GM11168 (cell line): Measurements from ENCODE around the gene ANXA11.

ENCODE experiments used
- in situ Hi-C: fragments of 300-500 bp; cut with MboI; formaldehyde crosslinking; loops from one replicate; pipeline ENCODE4 v1.12.0; 2022; ENCODE audit warnings: low sequenced_read_pairs; ENCODE audit not compliant: unreplicated experiment

ANXA11 gene

GRCh38 chr10:80168679-80169380, 36.5 kb downstream of the ANXA11 start:
- in situ Hi-C loops, result no loop called here

GRCh38 chr10:80168162-80168511, 37.2 kb downstream of the ANXA11 start:
- in situ Hi-C loops, result no loop called here

GRCh38 chr10:80167471-80168161, 37.7 kb downstream of the ANXA11 start:
- in situ Hi-C loops, result no loop called here

GRCh38 chr10:80166581-80167470, 38.5 kb downstream of the ANXA11 start:
- in situ Hi-C loops, result no loop called here

GRCh38 chr10:80165173-80165572, 40.2 kb downstream of the ANXA11 start:
- in situ Hi-C loops, result no loop called here

GRCh38 chr10:80164596-80164995, 40.7 kb downstream of the ANXA11 start:
- in situ Hi-C loops, result no loop called here

GRCh38 chr10:80163741-80164341, 41.5 kb downstream of the ANXA11 start:
- in situ Hi-C loops, result no loop called here

GRCh38 chr10:80161321-80162083, 43.8 kb downstream of the ANXA11 start:
- in situ Hi-C loops, result no loop called here

GRCh38 chr10:80160361-80161320, 44.7 kb downstream of the ANXA11 start:
- in situ Hi-C loops, result no loop called here

GRCh38 chr10:80159166-80159873, 46.0 kb downstream of the ANXA11 start:
- in situ Hi-C loops, result no loop called here

- in situ Hi-C loops, result no loop called here
Observed at GRCh38 chr10:80158598-80159127, 46.7 kb downstream of the ANXA11 start.

- in situ Hi-C loops, result no loop called here
Observed at GRCh38 chr10:80158126-80158525, 47.2 kb downstream of the ANXA11 start.

- in situ Hi-C loops, result no loop called here
Observed at GRCh38 chr10:80157561-80157960, 47.8 kb downstream of the ANXA11 start.

- in situ Hi-C loops, result no loop called here
Observed at GRCh38 chr10:80156216-80156615, 49.1 kb downstream of the ANXA11 start.

- in situ Hi-C loops, result no loop called here
Observed at GRCh38 chr10:80155696-80156215, 49.6 kb downstream of the ANXA11 start.

- in situ Hi-C loops, result no loop called here
Observed at GRCh38 chr10:80154978-80155695, 50.2 kb downstream of the ANXA11 start.

GRCh38 chr10:80154626-80154977, 50.7 kb downstream of the ANXA11 start:
- in situ Hi-C loops, result no loop called here
